Glutamatergic neuron (in vitro differentiated cells): Measurements from ENCODE around the gene ABHD10. TPM values are rescaled to one million over a fixed set of nuclear protein-coding genes. Genes with fewer than 3 reads are reported as not detected.

Source experiments
- DNase-seq: peaks from one replicate; pipeline ENCODE4 v3.0.0; 2022
- H3K27ac Mint-ChIP-seq: one replicate; pipeline ENCODE4 v1.8.0; 2020; ENCODE audit warnings: mild to moderate bottlenecking, mixed read lengths, inconsistent platforms; ENCODE audit not compliant: unreplicated experiment
- H3K27me3 Mint-ChIP-seq: one replicate; pipeline ENCODE4 v1.8.0; 2020; ENCODE audit warnings: mild to moderate bottlenecking, moderate library complexity, mixed read lengths, inconsistent platforms; ENCODE audit not compliant: unreplicated experiment
- H3K36me3 Mint-ChIP-seq: one replicate; pipeline ENCODE4 v1.8.0; 2020; ENCODE audit warnings: mild to moderate bottlenecking, mixed read lengths, inconsistent platforms; ENCODE audit not compliant: unreplicated experiment
- H3K4me1 Mint-ChIP-seq: one replicate; pipeline ENCODE4 v1.8.0; 2020; ENCODE audit warnings: mild to moderate bottlenecking, low read depth, mixed read lengths, inconsistent platforms; ENCODE audit not compliant: unreplicated experiment
- H3K4me3 Mint-ChIP-seq: one replicate; pipeline ENCODE4 v1.8.0; 2020; ENCODE audit warnings: mild to moderate bottlenecking, mixed read lengths, inconsistent platforms; ENCODE audit not compliant: unreplicated experiment
- H3K9me3 Mint-ChIP-seq: one replicate; pipeline ENCODE4 v1.8.0; 2020; ENCODE audit warnings: mild to moderate bottlenecking, moderate library complexity, mixed read lengths, inconsistent platforms; ENCODE audit not compliant: unreplicated experiment
- long read RNA-seq: library from polyadenylated mRNA; unstranded; transcript quantifications from one replicate; pipeline ENCODE4 v2.0.0, GENCODE V29; 2020; ENCODE audit not compliant: unreplicated experiment
- total RNA-seq: library from RNA; stranded (reverse); fragmentation: NEBNext Ultra II Directional; extraction: Animal tissue kit (Norgen Biotek cat#: 25700); gene quantifications from one replicate; pipeline ENCODE4 v1.2.1, GENCODE V29; 2021; ENCODE audit not compliant: unreplicated experiment
- TF ChIP-seq, protein P1 (sequence below): fragments of 200-600 bp; sonication (generic); IDR thresholded peaks from one replicate; pipeline ENCODE4 v1.5.0; 2021; ENCODE audit not compliant: partially characterized antibody, unreplicated experiment

The ABHD10 gene
- 35.9 TPM for total RNA-seq
- long read RNA-seq, transcript ABHD10-201 (5 exons, 2,590 nt): major isoform, 17 of 18 reads
- long read RNA-seq, partial matches to known transcripts: 0 of 18 reads
- long read RNA-seq, other reads (novel, unspliced or antisense): 0 of 18 reads

DNA sequence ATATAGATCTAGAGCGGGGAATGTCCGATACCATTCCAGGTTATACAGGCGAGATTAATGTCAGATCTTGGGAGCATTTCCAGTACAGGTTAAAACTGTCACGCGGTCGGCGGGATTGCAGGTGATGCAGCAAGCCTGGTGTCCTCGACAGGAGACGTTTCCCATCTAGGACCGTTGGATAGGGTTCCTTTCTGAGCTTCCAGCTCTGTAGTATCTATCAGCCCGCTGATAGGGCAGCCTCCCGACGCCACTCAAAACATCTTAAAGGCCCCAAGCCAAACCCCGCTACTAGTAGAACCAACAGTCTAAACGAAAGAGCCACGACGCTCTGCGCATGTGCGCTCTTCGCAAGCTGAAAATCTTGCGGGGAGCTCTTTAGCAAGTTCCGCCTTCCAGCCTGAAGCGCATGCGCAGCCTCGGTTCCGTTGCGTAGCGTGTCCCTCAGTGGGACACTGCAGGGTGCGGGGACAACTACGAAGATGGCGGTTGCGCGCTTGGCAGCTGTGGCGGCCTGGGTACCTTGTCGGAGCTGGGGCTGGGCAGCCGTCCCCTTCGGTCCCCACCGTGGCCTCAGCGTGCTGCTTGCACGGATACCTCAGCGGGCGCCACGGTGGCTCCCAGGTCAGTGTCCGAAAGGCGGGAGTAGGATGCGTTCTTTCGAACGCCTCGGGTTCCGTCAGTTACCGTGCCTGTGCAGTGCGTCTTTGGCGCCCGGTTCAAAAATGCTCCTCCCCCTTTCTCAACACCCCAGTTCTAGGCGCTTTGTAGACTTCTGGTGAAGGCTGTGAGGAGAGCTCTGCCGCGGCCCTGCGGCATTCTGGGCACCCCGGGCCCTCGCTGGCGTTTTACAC, at the start of gene ABHD10:
Gene ABHD10, plus strand, starts transcription at position 444 of the 851 bp plus-strand sequence. Its CDS starts 36 bp downstream, at position 480.
- Mint-ChIP-seq H3K9me3 (no peaks in the 10 kb centered on the region), H3K36me3 (no peaks in the 10 kb centered on the region), H3K27me3 (no peaks in the 10 kb centered on the region), H3K4me1 (peaks cover 7% of the 10 kb centered on the region), H3K27ac (peak within 1 kb of the TSS; percentile 88), H3K4me3 (peak within 1 kb of the TSS; percentile 84)
- peak; percentile 98 for DNase-seq
- TF ChIP-seq, protein P1, sequence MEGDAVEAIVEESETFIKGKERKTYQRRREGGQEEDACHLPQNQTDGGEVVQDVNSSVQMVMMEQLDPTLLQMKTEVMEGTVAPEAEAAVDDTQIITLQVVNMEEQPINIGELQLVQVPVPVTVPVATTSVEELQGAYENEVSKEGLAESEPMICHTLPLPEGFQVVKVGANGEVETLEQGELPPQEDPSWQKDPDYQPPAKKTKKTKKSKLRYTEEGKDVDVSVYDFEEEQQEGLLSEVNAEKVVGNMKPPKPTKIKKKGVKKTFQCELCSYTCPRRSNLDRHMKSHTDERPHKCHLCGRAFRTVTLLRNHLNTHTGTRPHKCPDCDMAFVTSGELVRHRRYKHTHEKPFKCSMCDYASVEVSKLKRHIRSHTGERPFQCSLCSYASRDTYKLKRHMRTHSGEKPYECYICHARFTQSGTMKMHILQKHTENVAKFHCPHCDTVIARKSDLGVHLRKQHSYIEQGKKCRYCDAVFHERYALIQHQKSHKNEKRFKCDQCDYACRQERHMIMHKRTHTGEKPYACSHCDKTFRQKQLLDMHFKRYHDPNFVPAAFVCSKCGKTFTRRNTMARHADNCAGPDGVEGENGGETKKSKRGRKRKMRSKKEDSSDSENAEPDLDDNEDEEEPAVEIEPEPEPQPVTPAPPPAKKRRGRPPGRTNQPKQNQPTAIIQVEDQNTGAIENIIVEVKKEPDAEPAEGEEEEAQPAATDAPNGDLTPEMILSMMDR: no peak

DNA sequence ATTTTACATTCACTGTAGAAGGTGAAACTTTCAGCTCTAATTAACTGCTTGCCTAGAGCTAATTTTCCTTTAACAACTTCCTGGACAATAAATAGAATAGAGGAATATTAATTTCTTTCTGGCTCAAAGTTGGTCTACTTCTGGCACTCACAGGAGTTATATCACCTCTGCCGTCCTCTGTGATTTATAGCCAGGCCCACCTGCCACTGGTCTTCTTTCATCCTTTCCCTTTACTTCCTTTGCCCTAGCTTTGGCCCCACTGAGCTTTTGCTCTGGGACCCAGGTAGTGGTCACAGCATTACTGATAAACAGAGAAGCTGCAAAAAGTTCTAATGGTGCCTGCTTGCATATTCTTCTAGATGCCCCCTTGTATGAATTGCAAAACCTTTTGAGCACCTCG, 49.3 kb upstream of the ABHD10 start:
- H3K27ac Mint-ChIP-seq: no peak overlapping the region

DNA sequence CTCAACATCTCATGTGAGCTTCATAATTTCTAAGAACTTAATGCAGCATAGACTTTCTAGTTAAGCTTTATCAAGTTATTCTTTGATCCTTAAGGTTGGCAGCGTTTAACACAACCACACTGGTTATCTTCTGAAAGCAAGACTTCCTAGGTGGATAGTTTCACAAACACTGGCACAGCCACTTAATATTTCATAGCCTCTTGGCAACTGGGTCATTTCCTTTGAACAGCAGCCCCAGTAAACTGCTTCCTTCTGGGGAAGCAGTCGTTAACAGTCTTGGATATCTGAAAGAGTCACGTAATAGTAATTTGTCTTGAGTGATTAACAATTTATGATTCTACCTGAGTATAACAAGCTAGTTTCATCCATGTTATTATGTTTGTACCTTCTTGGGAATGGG, 45.9 kb upstream of the ABHD10 start:
- DNase-seq: no peak
- no peak overlapping the region for H3K4me3 Mint-ChIP-seq
- H3K27ac Mint-ChIP-seq: no peak overlapping the region
- no peaks in the 10 kb centered on the region for H3K36me3 Mint-ChIP-seq
- no peaks in the 10 kb centered on the region for H3K9me3 Mint-ChIP-seq
- TF ChIP-seq, protein P1: no peak
- H3K4me1 Mint-ChIP-seq: no peaks in the 10 kb centered on the region
- no peaks in the 10 kb centered on the region for H3K27me3 Mint-ChIP-seq

More for the DNA sequence above, 49.3 kb upstream of the ABHD10 start:
- H3K27me3 Mint-ChIP-seq: no peaks in the 10 kb centered on the region
- no peak overlapping the region for H3K4me3 Mint-ChIP-seq
- no peak for DNase-seq
- H3K36me3 Mint-ChIP-seq: no peaks in the 10 kb centered on the region
- TF ChIP-seq, protein P1: no peak
- H3K4me1 Mint-ChIP-seq: peaks cover 4% of the 10 kb centered on the region
- H3K9me3 Mint-ChIP-seq: no peaks in the 10 kb centered on the region

DNA sequence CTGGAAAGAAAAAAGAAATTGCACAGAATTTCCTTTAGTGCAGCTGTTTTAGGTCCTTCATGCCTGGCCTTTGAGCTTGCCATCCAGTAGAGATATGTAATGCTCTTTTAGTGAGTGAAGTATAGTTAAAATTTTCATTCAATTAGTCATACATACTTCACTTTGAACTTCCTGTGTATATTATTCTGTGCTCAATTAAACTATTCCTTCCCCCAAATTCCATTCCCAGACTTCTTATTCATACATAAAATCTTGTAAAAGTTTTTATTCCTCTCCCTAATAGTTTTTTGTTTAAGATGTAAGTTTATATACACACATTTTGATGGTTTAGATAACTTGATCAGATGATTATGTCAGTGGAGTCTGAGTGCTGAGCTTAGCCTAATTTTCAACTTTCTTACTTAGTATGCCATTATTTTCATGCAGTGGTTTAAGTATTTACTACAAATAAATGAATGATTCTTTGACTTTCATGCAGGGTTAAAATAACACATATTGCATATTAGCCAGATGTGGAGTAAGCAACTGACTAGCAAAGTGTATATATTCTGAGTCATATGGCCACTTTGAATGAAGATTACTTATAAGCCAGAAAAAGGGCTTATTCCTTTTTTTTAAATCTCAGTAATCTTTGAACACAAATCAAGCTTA, 42.5 kb upstream of the ABHD10 start:
- TF ChIP-seq, protein P1: no peak
- Mint-ChIP-seq H3K9me3 (no peaks in the 10 kb centered on the region), H3K36me3 (no peaks in the 10 kb centered on the region), H3K27ac (no peak overlapping the region), H3K27me3 (no peaks in the 10 kb centered on the region), H3K4me1 (no peaks in the 10 kb centered on the region), H3K4me3 (no peak overlapping the region)
- no peak for DNase-seq
